Measurements from ENCODE around the gene VDR.

Gene VDR

DNA sequence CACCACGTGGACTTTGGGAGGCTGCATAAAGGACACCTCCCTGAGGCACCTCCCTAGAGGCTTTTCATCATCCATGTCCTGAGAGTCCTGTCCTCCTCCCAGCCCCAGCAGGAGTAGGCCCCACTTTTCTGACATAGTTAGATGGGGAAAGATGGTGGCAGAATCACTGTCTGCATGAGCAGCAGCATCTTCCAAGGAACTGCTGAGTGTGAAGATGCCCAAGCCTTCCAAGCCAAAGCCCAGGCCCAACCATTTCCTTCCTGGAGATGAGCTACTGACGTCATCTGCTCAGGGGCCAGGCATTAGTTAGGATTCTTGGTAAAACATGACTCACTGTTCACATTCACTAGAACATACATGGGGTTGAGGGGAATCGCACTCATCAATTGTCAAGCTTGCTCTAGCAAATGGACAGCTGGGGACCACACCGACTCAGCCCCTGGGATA is 37.3 kb downstream of the VDR start:
- no peak for DNase-seq

DNA sequence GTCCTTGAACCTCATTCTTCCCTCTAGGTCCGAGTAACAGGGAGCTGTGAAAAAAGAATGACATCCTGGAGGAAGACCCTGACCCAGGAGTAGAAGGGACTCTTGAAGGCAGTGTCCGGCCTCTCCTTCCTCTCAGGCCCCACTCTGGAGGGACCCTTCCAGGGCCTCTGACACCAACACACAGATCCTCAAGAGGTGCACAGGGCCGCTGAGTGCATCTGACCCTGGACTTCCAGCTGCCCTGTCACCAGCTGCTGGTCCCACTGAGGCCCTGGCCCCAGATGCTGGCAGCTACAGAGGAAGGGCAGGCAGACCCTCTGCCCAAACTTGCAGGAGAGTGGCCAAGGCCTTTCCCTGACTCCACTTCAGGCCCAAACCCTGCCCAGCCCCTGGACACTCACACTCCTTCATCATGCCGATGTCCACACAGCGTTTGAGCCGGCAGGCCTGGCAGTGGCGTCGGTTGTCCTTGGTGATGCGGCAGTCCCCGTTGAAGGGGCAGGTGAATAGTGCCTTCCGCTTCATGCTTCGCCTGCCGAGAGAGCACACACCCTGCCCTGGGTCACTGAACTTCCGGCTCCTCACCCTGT is 40.1 kb downstream of the VDR start:
- DNase-seq = no peak

DNA sequence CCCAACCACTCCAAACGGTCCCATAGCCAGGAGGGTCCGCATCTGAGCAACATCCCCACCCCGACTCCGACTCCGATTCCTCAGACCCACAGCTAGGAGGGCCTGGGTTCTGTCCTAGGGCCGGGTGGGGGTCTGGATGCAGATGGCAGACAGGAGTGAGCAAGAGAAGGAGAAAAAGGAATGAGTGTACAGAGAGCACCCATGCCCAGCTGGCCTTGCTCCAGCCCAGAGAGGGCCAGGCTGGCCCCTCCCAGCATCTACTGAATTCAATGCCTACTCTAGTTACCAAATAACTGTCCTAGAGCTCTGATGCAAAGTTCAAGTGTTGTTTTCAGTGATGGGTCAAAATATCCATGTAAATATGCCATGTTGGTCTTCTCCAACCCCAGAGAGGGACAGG is 40.8 kb downstream of the VDR start:
- DNase-seq = no peak

DNA sequence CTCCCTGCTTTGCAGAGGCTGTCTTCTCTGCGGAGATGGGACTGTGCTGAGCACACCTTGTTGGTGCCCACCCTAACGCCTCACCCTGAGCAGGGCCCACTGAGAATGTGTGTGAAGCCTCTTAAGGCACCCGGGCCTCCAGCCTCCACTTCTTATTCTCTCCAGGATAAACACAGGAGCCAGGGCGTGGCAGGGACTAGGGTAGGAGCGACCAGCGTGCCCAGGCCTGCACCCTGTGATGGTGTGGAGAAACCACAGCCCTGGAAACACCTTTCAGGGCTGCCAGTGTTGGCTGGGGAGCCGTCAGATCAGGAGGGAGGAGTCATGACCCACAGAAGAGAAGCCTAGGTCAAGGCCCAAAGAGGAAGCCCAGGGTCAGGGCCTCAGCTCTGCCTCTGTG is 41.3 kb downstream of the VDR start:
- no peak for DNase-seq

DNA sequence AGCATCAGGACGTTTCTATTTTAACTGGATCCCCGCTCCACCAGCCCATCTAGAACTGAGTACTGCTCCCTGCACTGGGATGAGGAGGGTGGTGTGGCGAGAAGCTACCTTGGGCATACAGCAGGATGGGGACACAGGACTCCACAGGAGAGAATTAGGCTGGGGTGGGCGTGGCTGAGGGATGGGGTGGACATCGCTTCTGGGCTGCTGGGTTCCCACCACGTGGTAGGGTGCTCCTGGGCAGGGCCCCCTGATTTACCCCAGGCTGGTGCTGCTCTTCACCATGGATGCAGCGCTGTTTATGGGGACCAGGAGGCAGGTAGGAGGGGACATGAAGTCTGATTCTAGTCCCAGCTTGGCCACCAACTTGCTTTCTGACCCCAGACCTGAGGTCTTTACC is 41.9 kb downstream of the VDR start:
- no peak for DNase-seq

DNA sequence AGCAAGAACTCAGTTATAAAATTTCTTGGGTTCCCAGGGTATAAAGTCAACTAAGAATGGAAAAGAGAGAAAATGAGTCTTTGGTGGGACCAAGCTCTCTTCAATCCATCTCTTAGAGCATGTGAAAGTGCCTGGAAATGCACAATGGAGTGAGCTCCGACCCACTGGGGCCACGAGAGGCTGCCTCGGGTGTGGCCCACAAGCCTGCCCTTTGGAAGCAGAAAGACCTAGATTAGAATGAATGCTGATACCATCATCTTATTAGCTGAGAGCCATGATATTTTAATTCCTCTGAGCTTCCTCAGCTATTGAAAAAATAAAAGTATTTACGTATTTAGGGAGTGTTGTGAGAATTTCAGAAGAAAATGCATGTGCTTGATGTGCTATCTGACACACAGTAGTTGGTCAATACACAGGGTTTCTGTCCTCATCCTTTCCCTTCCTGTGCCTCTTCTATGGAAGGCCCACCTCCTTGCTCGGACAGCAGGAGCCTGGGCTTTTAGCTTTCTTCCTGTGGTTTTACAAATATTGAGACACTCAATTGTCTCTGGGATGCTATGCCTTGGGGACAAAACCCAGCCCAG is 42.5 kb downstream of the VDR start:
- DNase-seq = no peak

DNA sequence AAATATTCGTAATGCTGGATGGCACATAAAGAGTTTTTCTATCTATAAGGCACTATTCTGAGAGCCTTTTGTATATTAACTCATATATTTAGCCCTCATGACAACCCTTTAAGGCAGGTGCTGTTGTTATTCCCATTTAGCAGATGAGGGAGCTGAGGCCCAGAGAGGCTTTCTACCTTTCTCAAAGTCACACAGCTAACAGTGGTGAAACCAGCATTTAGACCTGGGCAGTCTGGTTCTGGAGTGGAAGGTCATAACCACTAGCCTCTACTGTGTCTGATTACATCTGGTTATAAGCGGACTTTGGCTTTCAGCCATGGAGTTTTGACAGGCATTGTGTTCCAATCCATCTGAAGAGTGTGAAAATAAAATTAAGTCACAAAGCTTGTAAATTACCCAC is 43.9 kb downstream of the VDR start:
- DNase-seq = no peak

DNA sequence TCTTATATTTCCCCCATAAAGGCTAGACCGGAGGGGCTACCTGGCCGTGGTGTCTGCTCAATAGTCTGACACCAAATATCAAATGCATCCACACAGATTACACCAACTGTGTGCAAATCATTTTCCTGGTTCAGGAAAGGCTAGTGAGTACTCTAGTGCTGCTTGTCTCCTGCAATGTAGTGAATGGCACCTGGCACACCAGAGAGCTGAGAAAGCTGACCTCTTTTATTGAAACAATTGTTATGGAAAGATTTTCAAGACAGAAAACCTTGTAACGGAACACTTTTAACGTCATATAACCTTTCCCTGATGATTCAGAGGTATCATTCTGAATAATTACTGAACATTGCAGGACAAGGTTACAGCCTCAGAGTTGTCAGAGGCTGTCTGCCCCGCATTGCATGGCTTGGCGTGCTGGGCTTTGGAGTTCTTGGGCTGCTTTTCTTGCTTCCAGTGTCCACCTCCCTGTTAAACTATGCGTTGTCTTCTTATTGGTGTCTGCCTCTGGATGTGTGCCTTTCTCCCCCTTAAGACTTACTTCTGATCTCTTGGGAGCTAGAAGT is 44.4 kb downstream of the VDR start:
- DNase-seq = no peak

DNA sequence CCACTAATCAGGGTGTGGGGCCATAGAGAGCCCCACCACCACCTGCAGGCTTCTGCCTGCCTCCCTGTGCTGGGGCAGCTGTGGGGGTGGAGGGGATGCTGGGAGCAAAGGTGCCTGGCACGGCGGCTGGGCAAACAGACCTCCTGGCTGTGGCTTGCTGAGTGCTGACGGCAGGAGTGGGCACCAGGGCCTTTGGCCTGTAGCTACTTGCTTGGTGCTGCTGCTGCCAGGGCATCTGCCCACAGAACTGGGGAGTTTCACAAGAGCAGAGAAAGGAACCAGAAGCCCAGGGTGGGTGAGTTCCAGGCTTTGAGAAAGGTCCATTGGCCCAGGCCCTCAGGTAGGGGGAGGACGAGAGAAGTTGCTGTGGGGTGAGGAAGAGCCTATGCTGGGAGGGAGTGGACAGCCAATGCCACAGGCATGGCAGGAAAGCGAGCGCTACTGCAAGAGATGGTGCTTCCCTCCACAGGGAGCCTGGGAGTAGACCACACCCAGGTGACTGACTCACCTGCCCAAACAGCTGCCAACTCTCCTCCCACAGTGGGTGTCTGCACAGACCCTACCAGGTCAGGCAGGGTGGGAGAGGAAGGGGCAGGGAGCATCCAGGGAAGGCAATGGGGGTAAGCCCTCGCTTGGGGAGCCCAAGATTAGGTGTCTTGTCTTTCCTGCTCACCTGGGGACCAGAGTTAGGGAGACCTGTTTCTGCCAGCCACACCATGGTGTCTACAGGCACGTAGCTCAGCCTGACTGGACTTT is 46.1 kb downstream of the VDR start:
- DNase-seq = no peak

DNA sequence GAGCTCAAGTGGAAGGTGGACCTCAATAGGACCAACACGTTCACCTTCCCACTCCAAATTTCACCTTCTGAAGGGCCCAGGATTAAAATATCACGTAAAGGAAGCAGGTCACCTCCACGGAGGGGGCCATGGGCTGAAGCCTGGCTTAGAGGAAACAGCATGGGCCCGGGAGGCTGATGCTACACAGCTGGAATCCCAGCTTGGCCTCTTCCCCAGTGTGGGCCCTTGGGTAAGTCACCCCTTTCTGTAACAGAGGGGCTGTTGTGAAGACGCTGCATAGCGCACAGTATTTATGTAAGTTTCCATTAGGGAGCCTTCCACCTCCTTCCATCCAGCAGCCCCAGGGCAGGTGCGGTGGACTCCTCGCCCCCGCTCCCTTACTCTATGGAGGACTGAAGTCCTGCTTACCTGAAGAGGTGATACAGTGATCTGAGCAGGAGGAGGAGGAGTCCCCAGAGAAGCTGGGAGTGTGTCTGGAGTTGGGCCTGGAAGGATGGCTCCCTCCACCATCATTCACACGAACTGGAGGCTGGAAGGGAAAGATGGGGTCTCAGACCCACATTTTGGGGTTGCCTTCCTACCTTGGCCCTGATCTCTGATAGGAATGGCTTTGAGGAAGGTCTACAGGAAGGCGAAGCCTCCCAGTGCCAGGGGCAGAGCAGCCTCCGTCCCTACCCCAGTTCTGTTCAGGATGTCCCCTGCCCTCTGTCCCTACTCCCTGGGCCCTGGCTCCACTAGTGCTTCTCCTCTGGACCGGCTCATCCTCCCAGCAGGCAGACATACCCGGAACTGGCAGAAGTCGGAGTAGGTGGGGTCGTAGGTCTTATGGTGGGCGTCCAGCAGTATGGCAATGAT is 47.8 kb downstream of the VDR start:
- DNase-seq = no peak

DNA sequence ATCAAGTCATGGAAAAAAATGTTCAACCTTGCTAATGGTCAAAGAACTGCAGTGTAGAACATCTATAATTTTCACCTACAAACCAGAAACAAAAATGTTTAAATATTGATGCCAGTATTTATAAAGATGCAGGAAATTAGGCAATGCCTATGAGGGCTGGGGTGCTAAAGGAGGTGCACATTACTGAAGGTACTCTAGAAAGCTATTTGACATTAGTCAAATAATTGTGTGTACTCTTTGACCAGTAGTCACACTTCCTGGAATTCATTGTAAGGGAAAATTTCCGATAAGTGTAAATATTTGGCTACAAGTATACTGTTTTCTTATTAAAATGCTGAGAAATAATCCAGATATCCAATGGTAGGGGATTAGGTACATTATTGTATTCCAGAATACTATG is 48.7 kb downstream of the VDR start:
- no peak for DNase-seq

DNA sequence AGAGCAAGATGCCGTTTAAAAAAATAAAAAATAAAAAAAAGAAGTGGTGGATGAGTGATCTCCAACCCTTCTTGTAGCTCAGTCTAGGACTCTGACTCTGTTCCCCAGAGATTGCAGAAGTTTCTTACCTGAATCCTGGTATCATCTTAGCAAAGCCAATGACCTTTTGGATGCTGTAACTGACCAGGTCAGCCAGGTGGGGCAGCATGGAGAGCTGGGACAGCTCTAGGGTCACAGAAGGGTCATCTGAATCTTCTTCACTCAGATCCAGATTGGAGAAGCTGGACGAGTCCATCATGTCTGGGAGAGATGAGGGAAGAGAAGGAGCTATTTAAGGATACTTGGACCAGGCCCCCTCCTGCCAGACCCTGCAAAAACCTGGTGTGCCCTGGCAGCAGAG is 49.3 kb downstream of the VDR start:
- no peak for DNase-seq

DNA sequence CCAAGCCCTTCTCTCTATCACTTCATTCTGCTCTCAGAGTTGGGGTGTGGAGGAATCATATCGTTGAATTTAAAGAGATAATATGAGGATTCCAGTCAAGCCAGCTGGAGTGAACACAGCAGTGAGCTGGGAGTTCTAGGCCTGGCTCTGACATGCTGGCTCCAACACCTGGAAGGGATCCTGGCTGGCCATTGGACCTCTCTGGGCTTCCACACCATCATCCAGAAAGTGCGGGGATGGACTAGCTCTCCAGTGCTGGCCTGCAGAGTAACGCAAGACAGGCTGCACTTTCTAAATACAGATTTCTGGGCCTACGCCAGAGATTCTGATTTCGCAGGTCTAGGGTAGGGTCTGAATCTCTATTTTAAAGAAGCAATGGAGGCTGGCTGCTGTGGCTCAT is 50.3 kb downstream of the VDR start:
- DNase-seq = no peak

DNA sequence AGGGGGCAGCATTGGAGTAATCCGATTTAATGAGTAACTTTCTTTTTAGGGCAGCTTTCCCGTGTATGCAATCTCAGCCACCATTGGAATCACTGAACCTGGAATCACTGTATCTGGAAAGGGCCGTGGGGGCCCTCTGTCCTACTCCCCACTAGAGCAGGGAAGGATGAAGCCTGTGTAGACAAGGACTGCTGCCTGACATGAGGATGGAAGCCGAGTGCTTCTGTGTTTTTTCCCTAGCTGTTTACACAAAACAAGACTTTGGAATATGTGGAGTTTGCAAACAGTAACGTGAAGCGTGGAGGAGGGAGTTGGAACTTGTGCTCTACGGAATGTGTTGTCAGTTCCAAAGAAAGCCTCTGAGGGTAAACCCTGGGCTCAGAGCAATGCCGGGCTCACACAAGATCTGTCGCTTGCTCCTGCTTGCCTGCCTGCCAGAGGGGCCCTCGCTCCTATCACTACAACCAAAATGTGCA is 52.7 kb downstream of the VDR start:
- DNase-seq = no peak

DNA sequence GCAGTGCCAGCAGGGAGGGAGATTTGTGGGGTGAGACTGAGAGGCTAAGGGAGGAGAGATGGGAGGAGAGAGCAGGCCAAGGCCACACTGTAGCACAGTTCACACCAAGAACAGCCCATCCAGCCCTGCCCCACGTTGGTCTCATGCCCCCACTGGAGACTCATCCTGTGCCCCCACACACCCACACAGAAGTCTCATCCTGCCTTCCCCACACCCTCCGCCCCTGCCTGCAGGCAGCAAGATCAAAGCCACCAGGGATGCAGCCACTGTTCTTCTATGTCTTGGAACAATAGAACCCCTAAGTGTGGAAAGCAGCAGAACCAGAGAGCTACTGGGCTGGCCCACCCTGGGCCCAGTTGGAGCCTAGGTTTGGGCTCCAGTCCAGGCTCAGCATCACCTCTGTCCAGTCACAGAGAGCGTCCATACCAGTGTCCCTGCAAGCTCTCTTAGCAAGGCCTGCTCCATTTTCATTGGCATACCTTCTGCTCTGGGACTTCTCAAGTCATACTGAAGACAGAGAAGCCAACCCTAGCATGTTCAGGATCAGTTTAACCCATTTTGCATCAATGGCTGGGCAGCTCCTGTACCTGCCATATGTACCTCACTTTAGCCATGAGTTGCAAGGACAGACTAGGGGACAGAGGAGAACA is 53.4 kb downstream of the VDR start:
- DNase-seq = no peak

DNA sequence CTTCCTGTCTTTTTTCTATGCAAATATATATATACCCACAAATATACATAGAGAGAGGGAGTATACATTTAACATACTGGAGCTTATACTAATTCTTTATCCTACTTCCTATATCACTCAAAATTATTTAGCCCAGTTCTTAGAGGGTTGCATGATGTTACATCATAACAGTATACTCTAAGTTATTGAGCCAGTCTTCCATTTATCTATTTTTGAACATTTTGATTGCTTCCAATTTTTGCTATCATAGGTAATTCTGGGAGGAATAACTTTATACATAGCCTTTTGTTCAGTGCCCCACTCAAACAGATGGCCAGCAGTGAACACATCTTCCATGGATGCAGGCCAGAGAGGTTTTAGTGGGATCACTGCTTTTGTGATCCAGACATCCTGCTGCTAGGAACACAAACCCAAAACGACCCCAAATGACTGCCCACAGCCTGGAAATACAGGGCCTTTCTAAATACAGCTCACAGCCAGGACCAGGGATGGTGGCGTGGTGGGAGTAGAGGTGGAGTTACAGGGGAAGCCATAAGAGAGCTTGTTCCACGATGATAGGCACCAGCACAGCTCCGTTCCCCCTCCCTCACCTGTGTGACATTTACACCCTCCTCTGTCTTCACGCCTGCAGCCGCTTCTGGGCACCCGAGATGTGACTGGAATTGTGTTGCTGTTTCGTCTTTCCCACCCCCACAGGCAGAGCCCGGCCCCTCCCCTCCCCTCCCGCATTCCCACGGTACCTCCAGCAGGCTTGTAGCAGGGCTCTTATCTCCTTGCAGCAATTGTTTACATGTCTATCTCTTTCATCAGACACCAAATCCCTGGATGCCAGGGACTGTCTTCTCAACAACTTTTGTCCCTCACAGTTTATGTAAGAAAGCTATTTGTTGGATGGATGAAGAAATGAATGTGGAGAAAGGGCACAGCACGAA is 54.4 kb downstream of the VDR start:
- DNase-seq = no peak

DNA sequence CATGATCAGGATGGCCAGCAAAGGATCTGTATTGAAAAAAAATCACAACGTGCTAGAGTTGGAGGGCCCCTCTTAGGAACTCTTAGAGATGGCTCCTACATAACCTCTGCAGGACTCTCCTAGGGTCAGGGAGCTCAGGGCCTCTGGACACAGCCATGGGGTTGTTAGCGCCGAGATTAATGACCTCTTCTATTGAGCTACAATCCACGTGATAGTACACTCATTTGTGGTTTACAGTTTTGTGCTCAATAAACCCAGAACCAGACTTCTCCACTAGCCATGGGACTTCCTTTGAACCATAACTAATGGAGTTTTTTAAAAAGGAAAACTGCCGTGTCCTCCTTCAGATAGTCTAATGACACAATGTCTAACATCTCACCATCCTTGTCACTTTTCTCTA is 55.5 kb downstream of the VDR start:
- no peak for DNase-seq

DNA sequence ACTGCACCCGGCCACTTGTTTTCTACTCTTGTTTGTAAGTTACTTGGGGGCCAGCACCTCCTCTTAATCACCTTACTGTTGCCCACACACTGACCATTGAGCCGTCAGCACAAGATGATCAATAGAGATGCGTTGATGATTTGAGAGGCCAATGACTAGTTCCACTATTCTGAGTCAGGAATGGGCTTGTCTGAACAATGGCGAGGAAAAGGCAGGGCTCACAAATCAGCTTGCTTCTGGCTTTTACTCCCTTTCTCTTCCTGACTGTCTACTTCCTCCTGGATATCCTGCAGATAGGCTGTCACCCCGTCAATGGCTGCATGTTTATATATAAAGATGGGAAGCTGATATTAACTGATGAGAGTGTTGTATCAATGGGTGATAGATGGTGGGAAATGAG is 55.9 kb downstream of the VDR start:
- DNase-seq = no peak

DNA sequence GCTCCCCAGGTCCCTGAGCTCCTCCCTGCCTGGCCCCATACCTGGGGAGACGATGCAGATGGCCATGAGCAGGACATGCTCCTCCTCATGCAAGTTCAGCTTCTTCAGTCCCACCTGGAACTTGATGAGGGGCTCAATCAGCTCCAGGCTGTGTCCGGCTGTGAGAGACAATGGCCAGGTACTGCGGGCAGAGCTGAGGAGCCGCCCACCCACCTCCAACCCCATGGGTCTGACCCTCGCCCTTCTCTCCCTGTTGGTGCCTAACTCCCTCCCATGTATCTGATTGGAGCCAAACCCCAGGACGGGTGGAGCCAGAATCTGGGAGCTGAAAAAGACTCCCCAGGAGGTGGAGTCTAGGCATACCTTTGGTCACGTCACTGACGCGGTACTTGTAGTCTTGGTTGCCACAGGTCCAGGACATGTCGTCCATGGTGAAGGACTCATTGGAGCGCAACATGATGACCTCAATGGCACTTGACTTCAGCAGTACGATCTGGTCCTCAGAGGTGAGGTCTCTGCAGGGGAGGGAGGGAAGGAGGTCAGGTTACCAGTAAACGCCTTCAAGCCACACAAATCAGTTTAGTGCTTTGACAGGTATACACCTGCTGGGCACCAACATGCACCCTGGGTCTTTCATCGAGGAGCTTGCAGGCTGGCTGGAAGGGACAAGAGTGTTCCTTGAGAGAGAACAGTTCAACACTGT is 58.3 kb downstream of the VDR start:
- DNase-seq = no peak

DNA sequence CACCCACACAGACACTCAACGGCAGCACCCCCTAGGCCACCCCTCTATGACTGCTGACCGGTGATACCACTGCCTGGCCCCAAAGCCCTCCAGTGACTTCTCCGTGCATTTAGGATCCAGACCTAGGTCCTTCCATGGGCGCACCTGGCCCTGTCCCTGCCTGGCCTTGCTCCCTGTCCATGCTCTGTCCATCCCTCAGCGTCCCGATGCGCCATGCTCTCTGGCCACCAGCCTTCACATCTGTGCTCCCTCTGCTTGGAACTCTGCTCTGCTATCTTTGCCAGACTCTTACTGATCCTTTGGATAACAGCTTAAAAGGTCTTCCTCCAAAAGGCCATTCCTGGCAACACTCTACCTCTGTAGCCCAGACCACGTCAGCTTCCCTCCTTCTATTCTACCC is 59.7 kb downstream of the VDR start:
- DNase-seq = no peak
